DMS53 treated with DMSO at 0.1 percent for 48 hours (cell line): ENCODE data around the gene DCTN3.

Source experiments
- DNase-seq: peaks from one replicate; lab custom pipeline; 2025; ENCODE audit not compliant: unreplicated experiment; lab: John Stamatoyannopoulos, UW

DCTN3 gene

DNA sequence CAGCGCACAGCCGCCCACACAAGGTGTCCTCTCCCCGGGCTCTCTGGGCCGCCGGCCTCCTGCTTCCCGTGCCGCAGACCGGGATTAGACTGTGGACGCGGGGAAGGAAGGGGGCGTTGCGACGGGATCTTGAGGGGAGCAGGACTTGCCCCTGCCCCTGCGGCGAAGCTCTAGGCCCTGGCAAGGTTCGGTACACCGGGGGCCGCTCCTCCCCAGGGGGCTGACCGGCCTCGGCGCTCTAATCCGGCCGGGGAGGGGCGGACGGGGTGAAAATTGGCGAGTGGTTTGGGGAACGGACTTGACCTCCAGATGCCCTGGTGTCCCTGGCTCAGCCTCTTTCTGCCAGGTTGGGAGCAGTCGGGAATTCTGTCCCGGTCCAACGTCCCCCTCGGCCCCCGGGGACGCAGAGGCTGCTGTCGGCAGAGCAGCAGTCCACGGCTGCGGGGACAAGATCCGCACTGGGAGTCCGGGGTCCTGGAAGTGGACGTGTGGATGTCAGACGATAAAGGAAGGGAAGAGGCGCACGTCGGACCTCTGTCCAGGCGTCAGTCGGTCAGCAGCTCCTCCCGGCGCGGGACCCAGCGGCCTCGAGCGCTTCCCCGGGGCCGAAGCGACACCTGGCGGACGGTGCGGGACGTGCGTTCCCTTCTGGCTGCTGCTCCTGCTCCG, 28.9 kb downstream of the DCTN3 start:
- peak; percentile 11 for DNase-seq

DNA sequence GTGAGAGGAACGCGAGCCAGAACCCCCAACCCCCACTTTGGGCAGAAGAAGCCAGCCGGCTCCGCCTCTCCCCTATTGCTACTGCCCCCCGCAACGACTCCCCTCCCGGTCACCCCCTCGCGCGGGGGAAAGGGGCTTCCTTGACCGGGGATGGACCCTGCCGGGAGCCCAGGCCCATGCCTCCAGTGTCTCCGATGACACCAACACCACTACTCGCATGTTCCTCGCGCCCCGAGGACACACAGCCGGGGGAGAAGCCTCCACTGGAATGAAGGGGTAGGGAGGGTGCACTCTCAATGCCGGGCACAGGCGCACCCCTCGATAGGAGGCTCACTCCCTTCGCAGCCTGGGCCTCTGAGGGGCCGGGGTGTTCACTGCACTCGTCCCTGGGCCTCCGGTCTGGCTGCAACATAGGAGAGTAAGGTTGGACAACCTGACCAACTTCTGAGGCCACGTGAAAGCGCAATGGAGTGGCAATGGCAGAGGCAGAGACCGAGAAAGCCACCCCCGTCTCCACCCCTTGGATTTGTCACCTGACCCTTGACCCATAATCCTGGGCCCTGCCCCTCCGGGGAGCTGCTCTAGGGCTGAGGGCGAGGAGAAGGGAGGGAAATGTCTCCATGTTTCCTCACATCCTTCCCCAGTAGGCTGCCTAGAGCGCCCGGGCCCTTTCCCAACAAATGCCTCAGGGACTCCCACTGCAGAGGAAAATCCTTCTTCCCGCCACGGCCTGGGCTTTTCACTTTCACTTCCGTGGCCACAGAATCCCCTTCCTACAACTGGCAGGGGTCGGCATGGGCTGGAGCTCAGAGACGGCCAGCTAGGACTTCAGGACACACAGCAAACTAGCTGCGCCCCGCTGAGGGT, 29.7 kb downstream of the DCTN3 start:
- DNase-seq, result peak; percentile 15

DNA sequence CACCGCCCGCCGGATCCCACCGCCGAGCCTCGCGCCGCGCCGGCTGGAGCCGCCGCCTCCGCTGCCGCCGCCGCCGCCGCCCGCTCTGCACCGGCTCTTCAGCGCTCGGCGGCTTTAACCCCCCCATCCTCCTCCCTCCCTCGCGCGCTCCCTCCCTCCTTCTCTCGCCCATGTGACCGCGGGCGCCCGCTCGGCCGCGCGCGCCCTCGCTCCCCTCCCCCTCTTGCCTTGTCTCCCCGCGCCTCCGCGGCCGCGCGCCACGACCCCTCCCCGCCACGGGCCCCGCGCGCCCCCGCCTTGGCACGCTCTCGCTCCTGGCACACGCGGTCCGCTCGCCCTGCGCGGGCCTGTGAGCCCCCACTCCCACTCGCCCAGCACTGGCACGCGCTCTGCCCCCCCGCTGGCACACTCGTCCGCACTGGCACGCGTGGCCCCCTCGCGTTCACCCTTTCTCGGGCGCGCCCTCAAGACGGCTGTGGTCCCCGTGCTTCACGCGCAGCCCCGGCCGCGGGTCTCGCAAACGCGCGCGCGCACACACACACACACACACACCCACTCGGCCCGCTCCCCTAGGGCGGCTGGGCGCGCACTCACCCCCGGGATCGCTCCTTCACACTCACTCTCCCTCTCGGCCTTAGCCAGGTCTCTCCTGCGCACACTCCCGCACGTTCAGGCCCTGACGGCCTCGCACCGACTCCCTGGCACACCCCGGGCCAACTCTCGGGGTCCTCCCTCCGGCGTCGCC, 30.5 kb downstream of the DCTN3 start, which contains the start of gene CNTFR:
Gene CNTFR (minus strand): TSS at position 89 of the 745 bp plus-strand sequence. CDS start 20,743 bp downstream, outside the sequence.
- no peak for DNase-seq

DNA sequence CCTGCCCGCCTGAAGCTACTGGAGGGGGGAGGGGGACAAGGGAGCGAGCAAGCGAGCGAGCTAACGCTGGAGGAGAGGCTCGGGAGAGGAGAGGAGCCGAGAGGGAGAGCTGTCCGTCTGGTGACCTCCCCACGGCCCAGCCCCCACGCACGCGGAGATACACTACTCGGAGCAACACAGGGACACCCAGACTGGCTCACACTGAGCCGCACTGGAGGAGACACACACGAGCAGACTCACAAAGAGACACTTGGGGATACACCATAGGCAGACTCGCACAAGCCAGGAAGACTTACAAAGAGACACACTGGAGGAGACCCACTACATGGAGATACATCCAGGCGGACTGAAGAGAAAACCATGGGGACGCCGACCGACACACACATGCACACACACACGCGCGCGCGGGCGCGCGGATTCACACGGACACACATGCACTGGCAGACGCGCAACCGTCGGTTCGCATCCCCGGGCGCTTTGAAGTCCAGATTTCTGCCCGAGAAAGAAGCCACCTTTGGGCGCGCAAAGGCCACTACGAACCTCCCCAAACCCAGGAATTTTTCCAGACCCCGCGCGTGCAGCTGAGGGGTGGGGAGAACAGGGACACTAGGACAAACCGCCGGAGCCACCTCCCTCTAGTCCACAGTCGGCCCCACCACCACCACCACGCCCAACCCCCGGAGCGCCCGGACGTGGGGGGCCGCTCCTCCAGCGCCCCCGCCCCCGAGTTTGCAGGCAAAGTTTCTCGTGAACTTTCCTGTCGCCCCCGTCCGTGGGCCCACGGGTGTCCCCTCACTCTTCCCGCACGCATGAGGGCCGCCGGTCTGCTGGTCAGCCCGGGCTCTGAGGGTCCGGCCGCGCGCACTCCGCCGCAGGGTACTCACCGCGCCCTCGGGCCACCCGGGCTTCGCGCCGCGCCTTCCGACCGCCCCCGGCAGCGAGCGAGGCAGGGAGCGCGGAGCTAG, 31.3 kb downstream of the DCTN3 start:
- DNase-seq, result no peak

DNA sequence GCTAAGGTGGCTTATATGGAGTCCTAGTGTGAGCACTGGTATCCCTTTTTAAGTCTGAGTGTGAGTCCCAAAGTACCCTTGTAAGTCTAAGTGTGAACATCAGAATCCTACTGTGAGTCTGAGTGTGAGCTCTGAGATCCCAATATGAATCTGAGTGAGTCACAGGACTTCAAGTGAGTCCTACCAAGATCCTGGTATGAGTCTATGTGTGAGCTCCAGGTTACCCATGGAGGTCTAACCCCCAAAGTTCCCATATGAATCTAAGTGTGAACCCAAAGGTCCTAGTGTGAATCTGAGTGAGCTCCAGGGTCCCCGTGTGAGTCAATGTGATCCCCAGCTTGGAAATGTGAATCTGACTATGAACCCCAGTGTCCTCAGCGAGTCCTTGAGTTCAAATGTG, 33.0 kb downstream of the DCTN3 start:
- DNase-seq, result no peak

DNA sequence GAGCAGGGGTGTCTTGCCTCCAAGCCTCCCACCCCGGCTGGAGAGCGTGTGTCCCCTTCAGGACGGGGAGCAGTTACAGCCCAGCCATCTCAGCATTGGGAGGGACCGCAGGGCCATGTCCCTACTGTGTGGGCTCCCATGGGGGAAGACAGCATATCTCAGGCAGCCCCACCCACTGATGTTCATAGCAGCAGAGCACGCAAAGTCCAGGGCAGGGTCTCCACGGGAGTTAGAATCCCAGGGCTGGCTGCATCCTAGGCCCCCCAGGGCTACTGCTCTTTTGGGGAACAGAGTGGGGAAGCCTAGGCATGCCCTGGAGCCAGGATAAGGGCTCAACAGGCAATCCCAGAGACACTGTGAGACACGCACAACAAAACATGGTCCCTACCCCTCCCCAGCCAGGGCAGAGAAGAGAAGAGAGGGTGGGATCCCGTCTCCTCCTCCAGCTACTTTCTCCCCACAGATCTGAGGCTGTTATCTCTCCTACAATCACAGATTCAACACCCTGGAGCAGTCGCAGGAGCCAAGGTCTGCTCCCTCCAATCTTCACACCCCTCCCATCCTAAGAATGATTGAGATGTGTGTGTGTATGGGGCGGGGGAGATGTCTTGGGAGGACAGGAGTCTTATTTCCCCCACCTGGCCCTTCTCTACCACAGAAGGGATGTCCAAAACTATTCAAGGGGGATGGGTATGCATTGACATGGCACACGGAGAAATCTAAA, 34.2 kb downstream of the DCTN3 start:
- no peak for DNase-seq

DNA sequence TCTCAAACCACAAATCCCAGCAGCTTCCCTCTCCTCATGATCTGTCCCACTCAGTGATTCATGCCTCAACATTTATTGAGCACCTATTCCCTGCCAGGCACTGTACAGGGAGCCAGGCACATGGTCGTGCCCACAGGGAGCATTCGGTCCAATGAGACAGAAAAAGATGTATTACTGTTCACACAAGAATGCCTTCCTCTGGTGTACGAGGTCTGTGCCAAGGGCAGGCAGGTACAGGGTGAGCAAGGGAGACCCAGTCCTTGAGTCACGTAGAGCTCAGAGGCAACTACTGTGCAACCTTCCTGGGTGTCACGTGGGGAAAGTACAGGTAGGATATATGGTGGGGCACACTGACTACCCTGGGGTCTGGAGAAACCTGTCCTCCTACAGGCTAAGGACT, 35.3 kb downstream of the DCTN3 start:
- no peak for DNase-seq

DNA sequence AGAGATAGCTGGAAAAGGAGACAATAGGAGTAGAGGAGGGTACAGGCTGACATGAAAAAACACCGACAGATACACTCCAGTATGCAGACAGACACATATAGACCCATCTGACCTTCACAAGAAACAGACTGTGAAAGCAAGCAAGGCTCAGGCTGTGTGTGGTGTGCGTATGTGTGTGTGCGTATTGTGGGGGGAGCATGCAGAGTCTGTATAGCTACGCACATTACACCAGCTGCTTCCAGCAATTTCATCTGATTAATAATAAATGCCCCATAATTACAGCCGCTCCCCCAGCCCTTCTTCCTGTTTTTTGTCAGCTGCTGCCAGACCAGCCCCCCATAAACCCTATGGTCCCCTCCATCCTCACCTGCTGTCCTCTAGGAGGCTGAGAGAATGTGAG, 37.5 kb downstream of the DCTN3 start:
- DNase-seq, result no peak

DNA sequence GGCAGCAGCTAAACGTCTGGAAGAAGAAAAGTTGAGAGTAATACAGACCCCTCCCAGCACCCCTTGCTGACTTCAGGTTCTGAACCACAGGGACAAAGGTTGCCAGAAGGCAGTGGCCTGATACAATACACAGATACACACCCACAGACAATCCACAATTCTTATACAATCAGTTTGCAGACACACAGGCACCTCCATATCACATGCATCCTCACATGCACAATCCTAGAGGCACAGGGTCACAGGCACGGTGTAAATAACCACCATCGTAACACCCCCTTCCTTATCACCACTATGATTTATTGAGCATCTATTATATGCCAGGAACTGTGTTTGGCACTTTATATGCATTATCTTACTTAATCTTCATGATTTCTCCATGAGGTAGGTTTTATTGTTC, 39.0 kb downstream of the DCTN3 start:
- DNase-seq, result no peak

DNA sequence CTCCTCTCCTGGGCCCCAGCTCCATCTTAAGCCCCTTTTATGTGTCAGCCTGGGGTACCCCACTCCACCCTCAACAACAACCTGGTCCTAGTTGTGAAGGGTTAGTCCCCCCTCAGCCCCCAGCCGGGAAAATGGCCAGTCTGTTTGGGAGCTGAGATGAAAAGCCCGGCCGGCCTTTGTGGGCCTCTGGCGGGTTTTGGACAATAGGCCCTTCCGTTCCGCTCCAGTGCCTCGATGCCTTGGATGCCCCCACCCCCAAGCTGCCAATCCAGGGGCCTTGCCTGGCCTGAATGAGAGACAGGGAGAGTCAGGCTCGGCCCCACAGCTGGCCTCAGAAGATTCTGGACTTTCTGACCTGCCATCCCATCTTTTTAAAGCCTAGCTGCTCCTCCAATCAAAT, 39.9 kb downstream of the DCTN3 start:
- DNase-seq, result no peak

DNA sequence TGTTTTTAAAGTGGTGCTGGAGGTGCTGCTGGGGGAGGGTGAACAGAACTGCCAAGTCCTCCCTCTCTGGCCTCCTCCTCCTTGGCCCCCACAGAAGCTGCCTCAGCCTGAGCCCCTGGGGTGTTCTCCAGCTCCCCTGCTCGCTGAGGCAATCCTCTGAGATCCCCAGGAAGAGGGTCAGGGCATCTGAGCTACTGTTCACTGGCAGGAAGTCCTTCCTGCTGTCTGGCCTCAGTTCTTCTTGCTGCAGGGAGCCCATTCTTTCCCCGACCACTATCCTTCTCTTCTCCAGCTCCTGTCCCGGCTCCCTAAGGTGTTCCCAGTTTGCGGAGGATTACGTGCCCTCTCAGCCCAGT, 40.5 kb downstream of the DCTN3 start:
- no peak for DNase-seq

DNA sequence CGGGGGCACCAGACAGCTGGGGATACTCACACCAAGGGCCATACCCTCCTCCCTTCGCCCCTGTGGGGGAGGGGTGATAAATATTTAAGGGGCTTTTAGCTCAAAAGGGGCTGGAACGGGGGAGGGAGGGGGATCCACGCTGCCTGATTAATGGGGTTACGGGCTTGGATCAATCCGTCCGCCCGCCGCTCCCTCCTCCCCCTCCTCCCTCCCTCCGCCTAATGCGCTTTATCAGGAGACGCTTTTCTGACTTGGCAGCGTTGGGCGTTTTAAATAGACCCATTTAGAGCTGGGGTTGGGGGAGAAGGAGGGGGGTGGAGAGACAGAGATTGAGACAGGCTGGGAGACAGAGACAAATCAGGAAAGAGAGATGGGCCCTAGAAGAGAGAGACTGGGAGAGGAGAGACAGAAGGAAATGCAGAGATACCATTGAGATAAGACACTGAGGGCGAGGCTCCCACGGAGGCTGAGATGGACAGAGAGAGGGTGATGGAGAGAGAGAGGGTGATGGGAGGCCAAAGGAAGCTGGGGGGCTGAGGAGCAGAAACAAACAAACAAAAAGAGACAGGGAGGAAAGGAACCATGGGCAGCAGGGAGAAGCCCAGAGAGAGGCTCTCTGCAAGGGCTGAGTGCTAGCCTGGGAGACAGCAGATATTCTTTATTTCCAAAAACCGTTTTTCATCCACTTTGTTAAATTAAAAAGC, 41.0 kb downstream of the DCTN3 start:
- DNase-seq, result no peak

DNA sequence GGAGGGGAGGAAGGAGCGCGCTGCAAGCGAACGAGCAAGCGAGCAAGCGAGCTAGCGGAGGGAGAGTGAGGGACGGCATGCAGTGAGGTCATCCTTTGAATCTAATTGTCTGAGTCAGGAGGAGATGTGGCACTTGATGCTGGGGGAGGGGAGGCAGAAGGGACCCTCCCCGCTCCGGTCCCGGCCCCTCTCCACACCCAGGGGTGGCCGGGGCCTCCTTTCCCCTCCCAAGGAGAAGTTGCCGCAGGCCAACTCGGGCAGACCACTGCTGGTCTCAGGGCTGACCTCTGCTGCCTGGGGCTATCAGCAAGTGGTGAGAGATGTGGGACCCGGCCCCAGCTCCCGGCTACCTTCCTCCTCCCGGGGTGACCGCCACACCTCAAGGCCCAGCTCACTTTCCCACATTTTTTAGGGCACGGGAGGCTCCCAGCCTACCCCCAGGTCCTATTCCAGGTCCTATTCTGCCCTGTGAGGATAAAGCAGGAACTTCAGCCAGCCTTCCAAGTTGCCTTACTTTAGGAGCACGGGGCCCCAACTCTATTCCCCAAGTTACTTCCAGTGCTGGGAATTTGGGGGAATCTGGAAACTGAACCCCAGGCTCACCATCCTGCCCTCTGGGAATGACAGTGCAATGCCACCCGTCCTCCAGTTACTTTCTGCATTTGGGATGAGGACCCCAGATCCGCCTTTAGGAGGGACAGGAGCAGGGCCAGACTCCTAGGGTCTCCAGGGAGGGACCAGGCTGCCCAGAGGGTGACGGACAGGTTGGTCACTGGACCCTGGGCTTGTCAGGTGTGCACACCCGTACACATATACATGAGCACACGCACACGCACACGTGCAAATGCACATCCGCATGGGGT, 41.8 kb downstream of the DCTN3 start:
- no peak for DNase-seq

DNA sequence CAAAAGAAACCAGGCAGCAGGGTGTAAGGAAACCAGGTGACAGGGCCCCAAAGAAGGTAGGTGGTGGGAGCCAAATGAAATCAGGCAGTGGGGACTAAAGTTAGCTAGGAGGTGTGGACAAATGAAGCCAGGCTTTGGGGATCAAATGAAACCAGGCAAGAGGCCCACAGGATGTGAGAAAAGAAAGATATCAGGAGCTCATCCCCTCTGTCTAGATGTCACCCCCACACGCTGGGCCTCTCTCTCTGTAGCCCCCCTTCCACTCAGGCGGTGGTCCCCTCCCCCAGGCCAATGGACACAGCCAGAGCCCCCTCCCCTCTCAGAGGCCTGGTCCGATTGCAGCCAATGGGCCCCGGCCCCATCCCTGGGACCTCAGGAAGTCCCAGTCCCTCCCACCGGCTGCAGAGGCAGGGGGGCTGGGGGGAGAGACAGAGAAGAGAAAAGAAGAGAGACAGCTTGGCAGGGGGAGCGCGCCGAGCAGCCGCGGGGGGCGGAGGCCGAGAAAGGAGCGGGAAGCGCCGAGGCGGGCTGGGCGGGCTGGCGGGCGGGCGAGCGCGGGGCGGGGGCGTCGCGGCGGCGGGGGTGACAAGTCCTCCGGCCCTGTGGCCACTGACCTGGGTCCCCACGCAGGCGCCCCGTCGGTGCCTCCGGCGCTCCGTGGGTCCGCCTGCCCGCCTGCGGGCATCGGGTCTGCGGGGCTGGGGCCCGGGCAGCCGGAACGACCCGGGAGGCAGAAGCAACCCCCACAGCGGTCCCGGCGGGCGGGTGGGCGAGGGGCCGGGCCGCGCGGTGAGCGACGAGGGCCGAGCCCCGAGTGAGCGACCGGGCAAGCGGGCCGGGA, 42.7 kb downstream of the DCTN3 start:
- no peak for DNase-seq

DNA sequence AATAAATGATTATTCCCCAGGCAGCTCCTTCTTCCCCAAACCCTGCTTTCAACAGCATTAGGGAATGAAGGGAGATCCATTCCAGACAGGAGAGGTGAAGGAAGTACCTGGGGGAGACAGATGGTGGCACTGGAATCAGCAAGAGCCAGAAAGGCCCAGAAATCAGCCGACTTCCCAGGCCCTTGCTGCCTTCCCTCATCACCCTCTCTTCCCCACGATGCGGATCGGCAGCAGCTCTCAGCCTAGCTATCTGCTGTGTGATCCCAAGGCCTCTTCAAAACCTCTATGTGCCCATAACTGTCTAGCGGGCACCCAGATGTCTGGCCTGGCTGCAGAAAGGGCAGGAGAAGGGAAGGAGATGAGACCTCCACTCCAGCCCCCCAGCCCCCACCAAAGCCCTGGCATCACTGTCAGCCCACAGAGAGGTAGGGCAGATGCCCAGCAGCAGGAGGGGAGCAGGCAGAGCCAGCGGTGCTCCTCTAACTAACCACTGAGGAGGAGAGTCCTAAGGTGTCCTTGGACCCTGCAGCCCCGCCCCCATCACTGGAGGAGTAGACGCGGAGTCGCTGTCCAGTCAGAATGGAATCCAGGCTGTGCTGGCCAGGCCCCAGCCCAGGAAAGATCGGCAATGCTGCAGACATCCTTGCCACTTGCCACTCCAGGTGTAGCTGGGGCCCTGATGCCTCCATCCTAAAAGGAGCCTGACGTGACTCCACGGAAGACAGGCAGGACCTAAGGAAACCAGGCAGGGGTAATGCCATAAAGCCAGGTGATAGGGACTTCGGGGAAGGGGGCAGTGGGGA, 43.5 kb downstream of the DCTN3 start:
- no peak for DNase-seq

DNA sequence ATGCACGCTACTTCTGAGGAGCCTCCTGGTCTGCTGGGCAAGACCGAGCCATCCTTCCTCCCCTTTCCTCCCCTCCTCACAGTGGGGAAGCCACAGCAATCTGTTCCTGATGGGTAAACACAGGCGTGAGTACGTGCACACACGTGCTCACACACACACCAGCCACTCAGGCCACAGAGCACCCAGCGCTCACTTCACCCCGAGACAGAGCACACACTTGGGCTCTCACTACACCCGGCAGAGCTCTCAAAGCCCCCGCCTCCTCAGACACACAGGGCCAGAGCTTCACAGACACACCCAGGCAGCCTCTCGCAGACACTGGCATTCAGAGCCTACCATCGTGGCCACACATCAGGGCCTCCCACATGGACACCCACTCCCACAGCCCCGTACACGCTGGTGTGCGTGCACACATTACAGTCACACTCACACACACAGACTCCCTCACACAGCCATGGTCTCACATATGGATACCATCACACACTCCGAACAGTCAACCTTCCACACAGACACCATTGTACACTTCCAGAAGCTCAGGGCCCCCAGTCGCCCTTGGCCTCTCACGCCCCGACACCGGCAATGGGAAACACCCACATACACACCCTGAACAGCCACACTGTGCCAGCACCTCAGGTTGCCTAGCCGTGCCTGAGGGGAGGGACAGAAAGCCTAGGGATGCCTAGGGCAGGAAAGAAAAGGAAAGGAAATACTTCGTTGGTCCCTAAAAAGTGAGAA, 44.3 kb downstream of the DCTN3 start:
- DNase-seq, result no peak
